Kidney epithelial cell (primary cell): ENCODE data around the gene PAFAH1B1. TPM values are rescaled to one million over a fixed set of nuclear protein-coding genes. Genes with fewer than 3 reads are reported as not detected.
A peak's percentile ranks its signal among the peaks of the same experiment; 100 is the strongest.

Experiments
- DNase-seq: peaks from one replicate; pipeline ENCODE4 v3.0.0-alpha.2; 2010; ENCODE audit warnings: low read depth
- H3K27me3 ChIP-seq: 2 replicates; pipeline ENCODE4 v1.6.0; 2011; ENCODE audit warnings: low read length; ENCODE audit not compliant: control insufficient read depth, insufficient read depth
- H3K36me3 ChIP-seq: 2 replicates; pipeline ENCODE4 v1.5.1; 2011; ENCODE audit warnings: low read length; ENCODE audit not compliant: control insufficient read depth, insufficient read depth
- H3K4me3 ChIP-seq: 2 replicates; pipeline ENCODE4 v1.5.1; 2011; ENCODE audit warnings: low read depth, mild to moderate bottlenecking, control low read depth, low read length
- total RNA-seq: library from RNA; depleted of rRNA; stranded (reverse); fragments of >200 nt; gene quantifications from 2 replicates; pipeline ENCODE4 v1.2.3, GENCODE V29; 2015
- TF ChIP-seq, protein P1 (sequence below): IDR thresholded peaks from 2 replicates; pipeline ENCODE4 v1.5.1; 2011; ENCODE audit warnings: mild to moderate bottlenecking, moderate library complexity, low read length, control low read depth, inconsistent platforms; ENCODE audit not compliant: insufficient read depth, poor library complexity, severe bottlenecking

PAFAH1B1 gene
- total RNA-seq, 1 donor from 2014 or later = 54.7 TPM

DNA sequence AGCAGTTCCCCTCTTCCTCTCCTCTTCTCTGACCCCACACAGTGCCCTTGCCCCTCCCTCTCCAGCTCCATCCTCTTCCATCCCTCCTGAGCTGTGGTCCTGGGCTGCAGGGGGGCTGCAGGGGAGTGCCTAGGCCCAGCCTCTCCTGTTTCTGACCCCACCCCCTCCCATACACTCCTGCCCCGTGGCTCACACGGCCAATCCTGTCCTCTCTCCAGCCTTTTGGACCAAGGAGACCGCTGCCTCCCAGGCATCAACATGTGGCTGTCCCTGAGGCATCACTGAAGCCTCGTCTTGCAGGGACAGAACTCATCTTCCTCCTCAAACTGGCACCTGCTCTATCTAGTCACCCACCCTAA is 111.4 kb downstream of the PAFAH1B1 start:
- no peak for DNase-seq
- no peaks in the 10 kb centered on the region for H3K27me3 ChIP-seq
- peaks cover 2% of the 10 kb centered on the region for H3K36me3 ChIP-seq
- no peak overlapping the region for H3K4me3 ChIP-seq
- TF ChIP-seq, protein P1, sequence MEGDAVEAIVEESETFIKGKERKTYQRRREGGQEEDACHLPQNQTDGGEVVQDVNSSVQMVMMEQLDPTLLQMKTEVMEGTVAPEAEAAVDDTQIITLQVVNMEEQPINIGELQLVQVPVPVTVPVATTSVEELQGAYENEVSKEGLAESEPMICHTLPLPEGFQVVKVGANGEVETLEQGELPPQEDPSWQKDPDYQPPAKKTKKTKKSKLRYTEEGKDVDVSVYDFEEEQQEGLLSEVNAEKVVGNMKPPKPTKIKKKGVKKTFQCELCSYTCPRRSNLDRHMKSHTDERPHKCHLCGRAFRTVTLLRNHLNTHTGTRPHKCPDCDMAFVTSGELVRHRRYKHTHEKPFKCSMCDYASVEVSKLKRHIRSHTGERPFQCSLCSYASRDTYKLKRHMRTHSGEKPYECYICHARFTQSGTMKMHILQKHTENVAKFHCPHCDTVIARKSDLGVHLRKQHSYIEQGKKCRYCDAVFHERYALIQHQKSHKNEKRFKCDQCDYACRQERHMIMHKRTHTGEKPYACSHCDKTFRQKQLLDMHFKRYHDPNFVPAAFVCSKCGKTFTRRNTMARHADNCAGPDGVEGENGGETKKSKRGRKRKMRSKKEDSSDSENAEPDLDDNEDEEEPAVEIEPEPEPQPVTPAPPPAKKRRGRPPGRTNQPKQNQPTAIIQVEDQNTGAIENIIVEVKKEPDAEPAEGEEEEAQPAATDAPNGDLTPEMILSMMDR = no peak

DNA sequence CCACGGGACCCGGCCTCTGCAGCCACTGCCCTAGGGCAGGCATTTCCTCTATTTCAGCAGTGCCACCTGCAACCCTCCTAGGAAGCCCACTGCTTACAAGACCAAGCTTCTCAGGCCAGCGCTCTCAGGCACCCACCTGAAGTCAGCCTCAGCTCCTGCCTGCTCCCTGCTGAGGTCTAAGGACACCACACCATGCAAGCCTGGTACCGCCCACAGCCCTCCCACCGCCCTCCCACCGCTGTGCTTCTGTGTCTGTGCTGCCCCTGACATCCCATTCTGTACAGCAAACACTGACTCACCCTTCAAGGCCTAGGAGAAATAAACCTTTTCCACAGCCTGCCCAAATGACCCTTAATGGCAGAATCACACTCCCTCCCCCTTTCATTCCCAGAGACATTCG is 111.8 kb downstream of the PAFAH1B1 start:
- TF ChIP-seq, protein P1 = no peak
- DNase-seq = peak; percentile 59
- peaks cover 2% of the 10 kb centered on the region for H3K36me3 ChIP-seq
- no peak overlapping the region for H3K4me3 ChIP-seq
- no peaks in the 10 kb centered on the region for H3K27me3 ChIP-seq

DNA sequence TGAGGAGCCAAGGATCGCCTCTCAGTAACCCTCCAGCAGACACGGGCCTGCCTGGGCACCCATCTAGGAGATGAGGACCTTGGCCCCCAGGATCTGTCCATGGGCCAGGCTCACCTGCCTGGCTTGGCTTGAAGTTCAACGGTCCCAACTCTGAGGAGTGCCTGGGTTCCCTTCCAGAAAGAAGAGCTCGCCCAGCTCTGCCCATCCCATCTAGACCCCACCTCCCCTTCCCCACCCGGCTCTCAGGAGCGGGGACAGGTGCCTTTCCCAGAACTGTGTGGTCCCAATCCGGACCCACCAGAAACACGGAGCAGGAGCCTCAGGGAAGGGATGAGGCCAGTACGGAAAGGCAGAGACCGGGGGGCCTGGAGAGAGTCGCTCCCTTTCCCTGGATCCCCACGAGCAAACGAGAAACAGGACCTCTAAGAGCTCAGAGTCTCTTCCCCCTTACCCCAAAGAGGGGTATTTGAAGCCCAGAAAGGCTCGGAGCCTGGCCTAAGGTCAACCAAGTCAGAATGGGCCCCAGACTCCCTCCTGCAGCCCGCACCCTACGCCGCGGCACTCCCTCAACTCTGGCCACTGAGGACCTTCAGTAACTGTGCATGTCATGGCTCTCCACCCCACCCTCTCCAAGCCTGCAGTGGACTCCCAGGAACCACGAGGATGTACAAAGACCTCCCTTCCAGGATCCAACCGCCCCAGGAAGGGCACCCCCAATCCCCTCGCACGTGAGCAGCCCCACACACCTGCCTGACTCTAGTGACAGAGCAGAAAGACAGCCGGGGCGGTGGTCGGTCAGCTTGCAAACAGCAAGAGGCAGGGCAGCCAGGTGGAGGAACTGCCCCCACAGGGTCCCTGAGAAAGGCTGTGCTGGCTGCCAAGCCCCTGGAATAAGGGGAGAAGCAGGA is 112.7 kb downstream of the PAFAH1B1 start:
- Histone ChIP-seq H3K27me3 (no peaks in the 10 kb centered on the region), H3K36me3 (peaks cover 2% of the 10 kb centered on the region), H3K4me3 (no peak overlapping the region)
- DNase-seq = no peak
- TF ChIP-seq, protein P1 = no peak

DNA sequence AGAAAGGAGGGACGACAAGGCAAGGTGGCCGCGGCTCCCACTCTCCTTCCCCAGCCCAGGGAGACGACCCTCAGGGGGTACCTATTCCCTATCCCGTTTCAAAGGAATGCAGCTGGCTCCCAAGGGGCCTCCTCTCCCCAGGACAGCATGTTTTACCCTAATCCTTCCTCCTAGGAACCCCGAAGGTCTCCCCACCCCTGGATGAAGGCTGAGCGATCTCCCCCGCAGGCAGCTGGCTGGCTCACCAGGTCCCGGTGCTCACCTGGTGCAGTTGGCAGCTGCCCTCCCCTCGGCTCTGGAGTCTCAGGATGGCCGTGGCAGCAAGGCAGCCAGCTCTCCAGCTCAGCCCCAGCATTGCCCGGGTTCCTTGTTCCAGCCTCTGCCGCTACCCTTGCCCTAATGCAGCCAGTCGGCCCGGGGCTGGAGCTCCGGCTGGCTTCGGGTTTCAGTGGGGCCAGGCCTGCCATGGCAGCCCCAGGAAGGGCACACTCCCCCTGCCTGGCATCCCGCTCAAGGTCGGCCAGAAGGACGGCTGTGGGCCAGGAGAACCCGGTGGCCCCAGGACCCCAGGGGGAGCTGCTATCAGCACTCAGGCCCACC is 113.6 kb downstream of the PAFAH1B1 start:
- Histone ChIP-seq H3K27me3 (no peaks in the 10 kb centered on the region), H3K36me3 (peaks cover 2% of the 10 kb centered on the region), H3K4me3 (no peak overlapping the region)
- DNase-seq = no peak
- TF ChIP-seq, protein P1 = no peak

DNA sequence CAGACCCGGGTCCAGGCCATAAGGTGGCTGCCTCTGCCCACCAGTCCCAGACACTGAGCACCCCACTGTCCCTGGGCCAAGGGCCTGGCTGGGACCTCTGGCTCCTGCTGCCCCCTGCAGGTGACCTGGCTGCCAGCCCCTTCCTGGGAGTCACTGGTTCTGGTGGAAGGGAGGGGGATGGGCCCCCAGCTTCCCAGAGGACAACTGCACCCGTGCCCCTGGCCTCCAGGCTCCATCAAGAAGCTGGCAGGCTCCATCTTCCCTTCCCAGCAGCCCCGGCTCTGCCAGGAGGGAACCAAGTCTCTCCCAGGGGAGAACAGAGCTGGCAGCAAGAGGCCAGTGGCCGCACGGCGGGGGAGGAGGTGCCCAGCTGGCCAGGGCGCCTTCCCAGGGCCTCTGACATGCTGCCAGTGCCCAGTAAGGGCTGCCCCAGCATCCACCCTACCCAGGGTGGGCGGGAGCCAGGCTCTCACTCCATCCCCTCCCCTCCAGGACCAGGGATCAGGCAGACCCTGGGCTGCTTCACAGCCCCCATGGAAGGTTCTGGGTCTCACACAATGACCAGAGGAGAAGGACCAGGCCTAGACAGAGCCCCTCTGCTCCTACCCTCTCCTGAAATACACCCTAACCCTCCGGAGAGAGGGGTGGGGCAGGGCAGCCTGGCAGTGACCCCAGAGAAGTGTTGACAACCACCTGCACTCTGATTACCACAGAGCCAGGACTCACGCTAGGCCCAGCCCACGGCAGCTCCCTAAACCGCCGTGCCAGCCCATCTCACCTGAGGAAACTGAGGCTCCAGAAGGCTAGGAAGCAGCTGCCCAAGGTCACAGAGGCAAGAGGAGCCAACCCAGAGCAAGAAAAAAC is 114.5 kb downstream of the PAFAH1B1 start:
- Histone ChIP-seq H3K27me3 (no peaks in the 10 kb centered on the region), H3K4me3 (no peak overlapping the region), H3K36me3 (peaks cover 2% of the 10 kb centered on the region)
- TF ChIP-seq, protein P1 = peak; percentile 58
- DNase-seq = no peak
